ENCODE measurements around the gene SPRYD3.
A peak's percentile ranks its signal among the peaks of the same experiment; 100 is the strongest.
"Not testable (repeated sequence)": the region's sequence is repeated elsewhere in the genome, so short reads cannot be mapped to it uniquely, and the experiment has no call there.

The SPRYD3 gene

DNA sequence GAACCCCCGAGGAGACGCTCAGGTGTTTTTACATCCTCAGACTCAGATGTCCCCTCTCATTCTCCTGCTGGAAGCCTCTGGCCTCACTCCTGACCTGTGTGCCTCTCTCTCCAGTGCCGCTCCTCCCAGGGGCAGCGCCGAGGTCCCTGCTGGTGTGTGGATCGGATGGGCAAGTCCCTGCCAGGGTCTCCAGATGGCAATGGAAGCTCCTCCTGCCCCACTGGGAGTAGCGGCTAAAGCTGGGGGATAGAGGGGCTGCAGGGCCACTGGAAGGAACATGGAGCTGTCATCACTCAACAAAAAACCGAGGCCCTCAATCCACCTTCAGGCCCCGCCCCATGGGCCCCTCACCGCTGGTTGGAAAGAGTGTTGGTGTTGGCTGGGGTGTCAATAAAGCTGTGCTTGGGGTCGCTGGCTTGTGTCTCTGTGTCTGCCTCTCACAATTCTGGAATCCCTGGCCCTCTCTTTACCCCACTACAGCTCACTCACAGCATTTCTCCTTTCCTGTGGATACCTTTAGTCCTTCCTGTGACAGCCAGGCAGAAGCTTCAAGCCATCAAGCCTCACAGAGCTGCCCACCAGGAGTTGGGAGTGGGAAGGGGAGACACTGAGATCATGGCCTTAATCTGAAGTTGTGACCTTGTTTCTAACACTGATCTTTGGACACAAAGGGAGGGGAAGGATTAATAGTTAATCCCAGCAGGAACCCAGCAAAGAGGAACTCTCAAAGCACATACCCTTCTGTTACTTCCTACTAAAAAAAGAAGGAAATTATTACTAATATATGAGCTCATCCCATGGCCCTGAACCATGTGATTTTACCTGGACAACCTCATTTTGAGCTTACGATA is 23.0 kb upstream of the SPRYD3 start:
- no peak for DNase-seq

DNA sequence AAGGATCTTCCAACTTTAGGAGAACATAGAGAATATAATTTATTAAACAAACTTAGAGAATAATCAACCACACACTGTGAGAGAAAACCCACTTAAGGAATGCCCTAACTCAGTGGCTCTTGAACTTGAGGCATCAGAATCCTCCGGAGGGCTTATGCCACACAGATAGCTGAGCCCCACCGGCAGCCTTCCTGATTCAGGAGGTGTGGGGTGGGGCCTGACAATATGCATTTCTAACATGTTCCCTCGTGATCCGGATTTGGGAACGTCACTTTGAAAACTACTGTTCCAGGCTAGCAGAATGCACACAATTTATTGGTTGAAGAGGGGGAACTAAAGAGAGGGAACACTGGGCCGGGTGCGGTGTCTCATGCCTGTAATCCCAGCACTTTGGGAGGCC is 22.1 kb upstream of the SPRYD3 start:
- no peak for DNase-seq

DNA sequence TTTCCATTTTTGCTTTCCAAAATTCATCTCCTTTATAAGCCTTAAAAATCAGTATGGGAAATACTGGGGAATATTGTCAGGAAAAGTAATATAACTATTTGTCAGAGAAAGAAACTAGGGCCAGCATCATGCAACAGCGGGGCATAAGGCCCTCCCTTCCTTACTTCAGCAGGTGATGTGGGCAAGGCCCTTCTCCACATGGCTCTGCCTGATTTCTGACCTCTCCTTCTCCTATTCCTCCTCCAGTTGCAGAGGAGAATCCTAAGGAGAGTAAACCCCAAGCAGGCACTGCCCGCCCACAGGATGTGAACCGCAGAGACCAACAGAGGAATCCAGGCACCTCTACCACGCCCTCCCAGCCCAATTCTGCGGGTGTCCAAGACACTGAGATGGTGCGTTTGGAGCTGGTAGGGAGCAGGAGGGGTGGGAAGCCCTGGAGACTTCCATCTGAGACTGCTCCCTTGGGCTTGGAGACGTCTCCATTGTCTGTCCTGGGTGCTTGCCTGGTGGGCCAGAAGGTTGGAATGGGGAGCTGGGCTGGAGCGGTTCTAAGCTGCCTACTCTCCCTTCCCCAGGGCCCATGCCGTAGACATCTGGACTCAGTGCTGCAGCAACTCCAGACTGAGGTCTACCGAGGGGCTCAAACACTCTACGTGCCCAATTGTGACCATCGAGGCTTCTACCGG is 21.4 kb upstream of the SPRYD3 start:
- no peak for DNase-seq

GRCh38 chr12:53099071-53099882 is 20.1 kb upstream of the SPRYD3 start:
- DNase-seq = peak; percentile 70 to 91

- DNase-seq = no peak
Measured at GRCh38 chr12:53098354-53098981, 19.3 kb upstream of the SPRYD3 start.

DNA sequence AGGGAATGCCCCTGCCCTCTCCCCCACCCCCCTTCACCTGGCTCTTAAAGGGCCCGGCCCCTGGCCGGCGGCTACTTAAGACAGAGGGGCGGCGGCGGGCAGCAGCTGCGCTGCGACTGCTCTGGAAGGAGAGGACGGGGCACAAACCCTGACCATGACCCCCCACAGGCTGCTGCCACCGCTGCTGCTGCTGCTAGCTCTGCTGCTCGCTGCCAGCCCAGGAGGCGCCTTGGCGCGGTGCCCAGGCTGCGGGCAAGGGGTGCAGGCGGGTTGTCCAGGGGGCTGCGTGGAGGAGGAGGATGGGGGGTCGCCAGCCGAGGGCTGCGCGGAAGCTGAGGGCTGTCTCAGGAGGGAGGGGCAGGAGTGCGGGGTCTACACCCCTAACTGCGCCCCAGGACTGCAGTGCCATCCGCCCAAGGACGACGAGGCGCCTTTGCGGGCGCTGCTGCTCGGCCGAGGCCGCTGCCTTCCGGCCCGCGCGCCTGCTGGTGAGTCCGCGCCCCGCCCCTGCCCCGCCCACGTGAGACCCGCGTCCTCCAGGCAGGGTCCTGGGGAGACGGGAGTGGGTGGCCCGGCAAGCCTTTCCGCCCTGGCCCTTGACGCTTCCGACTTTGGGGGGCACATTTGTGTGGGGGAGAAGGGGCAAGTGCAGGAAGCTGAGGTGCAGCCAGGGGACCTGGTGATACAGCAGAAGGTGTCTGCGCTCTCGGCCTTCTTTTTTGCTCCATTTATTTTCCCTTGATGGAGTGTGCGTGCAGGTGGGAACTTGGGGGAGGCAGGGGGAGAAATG is 18.6 kb upstream of the SPRYD3 start, which contains the start of gene IGFBP6:
IGFBP6 (plus strand) TSS at position 104 of the 790 bp plus-strand sequence; CDS start at position 155, 51 bp downstream.
- peak in 1 of 2 donors; percentile 24 for DNase-seq

- DNase-seq = no peak
Measured at GRCh38 chr12:53097207-53097563, 18.0 kb upstream of the SPRYD3 start.

DNA sequence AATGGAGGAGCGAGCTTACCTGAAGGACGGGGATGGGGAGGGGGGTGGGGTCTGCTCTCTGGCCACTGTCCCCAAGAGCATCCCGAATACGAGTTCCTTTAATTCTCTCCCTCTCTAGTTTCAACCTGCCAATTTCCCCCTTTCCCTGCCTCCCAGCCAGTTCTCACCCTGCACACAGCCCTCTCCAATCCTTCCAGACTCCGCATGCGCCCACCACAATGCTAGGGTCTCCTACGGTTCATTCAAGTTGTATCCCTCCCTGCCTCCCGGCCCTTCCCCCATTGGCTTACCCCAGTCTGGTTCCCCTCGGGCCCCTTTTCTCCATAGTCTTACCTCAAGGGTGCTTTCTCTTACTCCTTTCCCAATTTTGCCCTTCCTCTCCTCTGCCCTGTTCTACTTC is 17.6 kb upstream of the SPRYD3 start:
- no peak for DNase-seq

DNA sequence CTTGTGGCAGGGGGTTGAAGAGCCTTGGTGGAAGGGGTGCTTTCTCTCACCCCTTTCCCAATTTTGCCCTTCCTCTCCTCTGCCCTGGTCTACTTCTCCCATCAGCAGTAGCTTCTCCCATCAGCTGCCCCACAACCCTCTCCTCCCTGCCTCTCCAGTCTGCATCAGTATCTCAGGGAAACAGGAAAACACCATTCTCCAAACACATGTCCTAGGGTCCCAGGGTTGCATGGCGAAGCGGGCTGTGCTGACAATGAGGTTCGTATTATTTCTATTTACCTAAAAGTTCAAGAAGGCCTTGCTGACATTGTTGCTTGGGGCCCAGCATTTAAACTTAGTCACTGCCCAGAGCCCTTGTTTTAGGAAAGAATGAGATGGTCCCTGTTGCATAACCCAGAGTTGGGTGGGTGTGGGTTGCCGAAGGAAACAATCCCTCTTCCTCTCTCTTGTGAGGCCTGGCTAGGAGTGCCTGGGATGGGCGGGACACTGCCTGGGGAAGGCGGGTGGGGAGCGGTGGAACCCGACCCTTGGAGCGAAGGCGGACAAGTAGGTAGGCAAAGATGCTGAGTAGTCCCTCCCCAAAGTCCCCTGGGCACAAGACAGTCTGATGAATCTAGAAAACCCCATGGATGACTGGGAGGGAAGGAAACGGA is 17.0 kb upstream of the SPRYD3 start:
- no peak for DNase-seq

DNA sequence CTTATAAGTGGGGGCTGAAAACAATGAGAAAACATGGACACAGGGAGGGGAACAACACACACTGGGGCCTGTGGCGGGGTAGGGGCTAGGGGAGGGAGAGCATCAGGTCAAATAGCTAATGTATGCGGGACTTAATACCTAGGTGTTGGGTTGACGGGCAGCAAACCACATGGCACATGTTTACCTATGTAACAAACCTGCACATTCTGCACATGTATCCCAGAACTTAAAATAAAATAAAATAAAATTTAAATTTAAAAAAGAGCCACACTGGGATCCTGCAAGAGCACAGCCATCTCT is 16.4 kb upstream of the SPRYD3 start:
- DNase-seq = not testable (repeated sequence)

DNA sequence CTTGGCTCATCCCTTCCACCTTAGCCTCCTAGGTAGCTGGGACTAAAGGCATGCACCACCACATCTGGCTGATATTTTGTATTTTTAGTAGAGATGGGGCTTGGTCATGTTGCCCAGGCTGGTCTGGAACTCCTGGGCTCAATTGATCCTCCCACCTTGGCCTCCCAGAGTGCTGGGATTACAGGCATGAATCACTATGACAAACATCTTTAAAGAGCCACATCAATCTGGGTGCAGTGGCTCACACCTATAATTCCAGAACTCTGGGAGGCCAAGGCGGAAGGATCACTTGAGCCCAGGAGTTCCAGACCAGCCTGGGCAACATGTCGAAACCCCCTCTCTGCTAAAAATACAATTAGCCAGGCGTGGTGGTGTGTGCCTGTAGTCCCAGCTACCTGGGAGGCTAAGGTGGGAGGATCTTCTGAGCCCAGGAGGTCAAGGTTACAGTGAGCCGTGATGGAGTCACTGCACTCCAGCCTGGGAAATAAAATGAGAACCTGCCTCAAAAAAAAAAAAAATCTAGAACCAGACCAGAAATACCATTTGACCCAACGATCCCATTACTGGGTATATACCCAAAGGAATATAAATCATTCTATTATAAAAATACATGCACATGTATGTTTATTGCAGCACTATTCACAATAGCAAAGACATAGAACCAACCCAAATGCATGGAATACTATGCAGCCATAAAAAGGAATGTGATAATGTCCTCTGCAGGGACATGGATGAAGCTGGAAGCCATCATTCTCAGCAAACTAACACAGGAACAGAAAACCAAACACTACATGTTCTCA is 15.8 kb upstream of the SPRYD3 start:
- not testable (repeated sequence) for DNase-seq

- no peak for DNase-seq
Measured at GRCh38 chr12:53094394-53094787, 15.2 kb upstream of the SPRYD3 start.

DNA sequence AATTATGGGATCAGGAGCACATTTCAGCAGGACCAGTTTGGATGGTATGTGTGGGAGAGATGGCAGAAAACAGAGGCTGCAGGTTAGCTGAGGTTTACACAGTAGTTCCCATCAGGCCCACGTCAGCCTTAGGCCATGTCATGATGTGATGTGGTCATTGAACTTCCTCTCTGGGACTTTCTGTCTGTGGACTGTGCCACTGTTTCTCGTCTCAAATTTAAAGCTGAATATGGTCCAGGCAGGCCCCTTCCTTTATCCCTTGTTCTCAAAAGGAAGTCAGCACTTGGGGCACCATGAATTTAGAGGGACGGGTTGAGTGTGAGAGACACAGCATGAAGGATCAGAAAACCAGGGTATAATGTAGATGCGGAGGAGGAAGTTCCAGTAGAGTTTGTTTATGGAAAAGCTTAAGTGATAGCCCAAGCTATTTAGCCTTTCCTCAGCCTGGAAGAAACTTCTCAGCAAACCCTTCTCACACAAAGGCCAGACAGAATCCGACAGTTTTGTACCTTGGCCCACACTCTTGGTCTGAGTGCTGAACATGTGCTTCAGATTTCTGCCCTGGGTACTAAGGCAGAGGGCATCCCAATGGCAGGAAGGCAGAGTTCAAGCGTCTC is 14.7 kb upstream of the SPRYD3 start:
- DNase-seq = peak in 1 of 2 donors; percentile 22

GRCh38 chr12:53091756-53092155 is 12.6 kb upstream of the SPRYD3 start:
- DNase-seq = no peak

DNA sequence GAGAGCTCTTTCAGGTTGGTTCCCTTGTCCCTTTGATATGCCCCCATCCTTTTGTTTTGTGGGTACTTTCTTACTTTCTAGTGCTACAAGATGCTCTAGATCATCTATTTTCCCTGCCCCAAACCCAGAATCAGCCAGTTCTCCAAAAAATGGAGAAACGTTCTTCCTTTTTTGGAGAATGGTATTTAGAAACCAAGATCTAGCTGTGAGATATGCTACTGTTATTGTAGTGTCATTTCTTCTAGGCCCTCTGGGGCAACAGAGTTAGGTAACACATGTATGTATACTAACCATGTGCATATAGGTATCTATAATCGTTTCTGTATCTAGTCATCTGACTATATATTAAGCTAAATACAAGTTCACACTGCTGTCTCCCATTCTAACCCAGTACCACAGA is 11.4 kb upstream of the SPRYD3 start:
- no peak for DNase-seq

DNA sequence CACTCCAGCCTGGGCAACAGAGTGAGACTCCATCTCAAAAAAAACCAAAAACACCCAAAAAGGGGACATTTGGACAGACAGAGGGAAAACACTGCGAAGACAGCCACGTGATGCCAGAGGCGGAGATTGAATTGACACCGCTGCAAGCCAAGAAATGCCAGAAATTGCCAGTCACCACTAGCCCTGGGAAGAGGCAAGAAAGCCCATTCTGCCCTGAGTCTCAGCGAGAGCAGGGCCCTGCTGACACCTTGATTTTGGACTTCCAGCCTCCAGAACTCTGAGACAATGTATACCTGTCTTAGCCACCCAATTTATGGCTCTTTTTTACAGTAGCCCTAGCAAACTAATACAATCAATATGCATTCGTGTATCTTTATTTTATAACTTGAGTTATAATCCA is 10.9 kb upstream of the SPRYD3 start:
- no peak for DNase-seq

DNA sequence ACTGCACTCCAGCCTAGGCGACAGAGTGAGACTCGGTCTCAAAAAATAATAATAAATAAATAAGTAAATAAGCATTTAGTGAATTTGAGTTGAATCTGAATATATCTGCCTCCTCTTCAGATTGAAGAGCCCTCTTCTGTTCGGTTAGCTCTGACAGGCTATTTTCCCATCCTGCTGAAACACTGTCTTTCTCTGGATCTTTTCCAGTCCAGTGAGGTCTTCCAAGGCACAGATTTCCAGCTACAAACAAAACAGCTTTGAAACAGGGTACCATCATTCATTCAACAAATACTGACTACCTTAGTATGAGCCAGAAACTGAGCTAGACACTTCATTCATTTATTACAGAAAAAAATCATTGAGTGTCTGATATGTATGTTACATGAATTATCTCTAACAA is 7.2 kb upstream of the SPRYD3 start:
- no peak for DNase-seq

GRCh38 chr12:53082637-53083175 is 3.5 kb upstream of the SPRYD3 start:
- no peak for DNase-seq

- no peak for DNase-seq
Measured at GRCh38 chr12:53078425-53079225, 565 bp downstream of the SPRYD3 start.

All from bone marrow (tissue), 2 donors.